SK-N-SH (cell line): ENCODE results near the gene CACNA1E.

Experiments used
- CTCF ChIP-seq: fragments of 200-600 bp; sonication (generic); IDR thresholded peaks from 2 replicates; pipeline ENCODE4 v1.6.1; 2017; ENCODE audit warnings: antibody characterized with exemption, mild to moderate bottlenecking, moderate library complexity
- EZH2phosphoT487 ChIP-seq: fragments of 200-600 bp; sonication (generic); IDR thresholded peaks from 2 replicates; pipeline ENCODE4 v1.6.1; 2017; ENCODE audit warnings: low read depth, mixed run types, mild to moderate bottlenecking, antibody characterized with exemption, moderate library complexity, borderline replicate concordance
- GATA2 ChIP-seq: sonication (generic); formaldehyde crosslinking; IDR thresholded peaks from 2 replicates; pipeline ENCODE4 v1.5.0; 2020; ENCODE audit warnings: mild to moderate bottlenecking, missing genetic modification reagents
- POLR2AphosphoS5 ChIP-seq: IDR thresholded peaks from 2 replicates; pipeline ENCODE4 v1.6.1; 2012; ENCODE audit warnings: low read depth, low read length
- RXRA ChIP-seq: IDR thresholded peaks from 2 replicates; pipeline ENCODE4 v1.4.0; 2012; ENCODE audit warnings: low read depth, mild to moderate bottlenecking, borderline replicate concordance
- TEAD4 ChIP-seq: IDR thresholded peaks from 2 replicates; pipeline ENCODE4 v1.4.0; 2012; ENCODE audit warnings: mild to moderate bottlenecking, borderline replicate concordance; ENCODE audit not compliant: insufficient read depth

GRCh38 chr1:181451661-181452230 is 31.6 kb upstream of the CACNA1E start:
- no peak for TF ChIP-seq CTCF
- no peak for TF ChIP-seq TEAD4
- no peak for TF ChIP-seq EZH2phosphoT487
- no peak for TF ChIP-seq RXRA
- no peak for TF ChIP-seq POLR2AphosphoS5
- TF ChIP-seq GATA2 (CRISPR knock-in tag), result no peak
